A549 treated with Hydrocortisone at 1 μM for 4 hours (cell line): ENCODE data around the gene FFAR3. TPM values are rescaled to one million over a fixed set of nuclear protein-coding genes. Genes with fewer than 3 reads are reported as not detected.

Experiments used
- total RNA-seq: library from RNA; stranded (reverse); fragments of 200-300 nt; extraction: Qiagen RNA extraction; gene quantifications from 5 replicates; pipeline ENCODE4 v1.2.3, GENCODE V29; 2022

The FFAR3 gene, protein sequence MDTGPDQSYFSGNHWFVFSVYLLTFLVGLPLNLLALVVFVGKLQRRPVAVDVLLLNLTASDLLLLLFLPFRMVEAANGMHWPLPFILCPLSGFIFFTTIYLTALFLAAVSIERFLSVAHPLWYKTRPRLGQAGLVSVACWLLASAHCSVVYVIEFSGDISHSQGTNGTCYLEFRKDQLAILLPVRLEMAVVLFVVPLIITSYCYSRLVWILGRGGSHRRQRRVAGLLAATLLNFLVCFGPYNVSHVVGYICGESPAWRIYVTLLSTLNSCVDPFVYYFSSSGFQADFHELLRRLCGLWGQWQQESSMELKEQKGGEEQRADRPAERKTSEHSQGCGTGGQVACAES
- total RNA-seq: 0.09 TPM in 2 of 5 replicates, not detected in the others

DNA sequence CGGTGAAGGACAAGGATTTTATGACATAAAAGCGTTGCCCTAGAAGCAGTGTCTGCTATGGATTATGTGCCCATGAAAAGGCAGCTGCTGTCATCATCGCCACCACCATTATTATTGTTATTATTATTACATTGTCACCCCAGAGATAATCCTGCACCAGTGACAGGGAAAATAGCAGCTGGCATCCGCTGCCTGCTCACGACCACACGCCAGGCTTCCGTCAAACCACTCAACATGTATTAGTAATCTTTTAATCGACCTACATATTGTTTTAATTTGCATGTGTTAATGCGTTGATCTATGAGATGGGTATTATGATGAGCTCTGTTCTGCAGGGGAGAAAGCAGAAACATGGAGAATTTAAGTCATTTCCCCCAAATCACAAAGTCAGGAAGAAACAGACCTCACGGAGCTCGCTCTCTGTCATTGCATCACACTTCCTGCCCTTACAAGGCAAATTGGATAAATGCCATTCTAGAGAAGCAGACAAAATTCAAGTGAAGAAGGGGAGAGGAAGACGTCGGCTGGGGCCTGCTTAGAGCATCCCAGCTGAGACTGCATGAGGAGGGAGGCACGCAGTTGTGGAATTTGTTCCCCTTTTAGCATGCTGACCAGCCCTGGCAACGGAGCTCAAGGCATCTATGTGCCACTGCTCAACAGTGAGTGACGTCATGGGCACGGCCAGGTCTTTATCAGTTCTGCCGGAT lies at the start of gene FFAR3:
TSS of gene FFAR3 (plus strand) at position 594 of the 707 bp plus-strand sequence. CDS start 431 bp downstream, outside the sequence.

DNA sequence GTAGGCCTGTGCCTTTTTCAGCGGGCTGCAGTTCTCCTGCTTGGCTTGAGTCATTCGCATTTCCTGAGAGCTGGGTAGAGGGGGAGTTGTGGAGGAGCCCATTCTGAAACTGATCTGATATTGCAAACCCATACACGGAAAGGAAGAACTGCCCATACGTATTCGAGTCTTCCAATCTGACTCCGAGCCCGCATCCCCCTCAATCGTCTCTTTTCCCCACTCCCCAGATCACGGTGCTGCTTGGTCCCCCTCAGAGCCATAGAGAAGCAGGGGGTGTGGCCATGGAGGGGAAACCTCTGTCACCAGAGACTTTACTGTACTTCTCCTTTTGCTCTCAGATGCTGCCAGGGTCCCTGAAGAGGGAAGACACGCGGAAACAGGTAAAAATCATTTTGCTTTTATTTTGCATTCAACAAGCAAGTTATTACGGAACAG lies 29.4 kb upstream of the FFAR3 start, which contains the start of gene CD22:
TSS of gene CD22 (plus strand) at position 337 of the 435 bp plus-strand sequence. CDS start 2,854 bp downstream, outside the sequence.

DNA sequence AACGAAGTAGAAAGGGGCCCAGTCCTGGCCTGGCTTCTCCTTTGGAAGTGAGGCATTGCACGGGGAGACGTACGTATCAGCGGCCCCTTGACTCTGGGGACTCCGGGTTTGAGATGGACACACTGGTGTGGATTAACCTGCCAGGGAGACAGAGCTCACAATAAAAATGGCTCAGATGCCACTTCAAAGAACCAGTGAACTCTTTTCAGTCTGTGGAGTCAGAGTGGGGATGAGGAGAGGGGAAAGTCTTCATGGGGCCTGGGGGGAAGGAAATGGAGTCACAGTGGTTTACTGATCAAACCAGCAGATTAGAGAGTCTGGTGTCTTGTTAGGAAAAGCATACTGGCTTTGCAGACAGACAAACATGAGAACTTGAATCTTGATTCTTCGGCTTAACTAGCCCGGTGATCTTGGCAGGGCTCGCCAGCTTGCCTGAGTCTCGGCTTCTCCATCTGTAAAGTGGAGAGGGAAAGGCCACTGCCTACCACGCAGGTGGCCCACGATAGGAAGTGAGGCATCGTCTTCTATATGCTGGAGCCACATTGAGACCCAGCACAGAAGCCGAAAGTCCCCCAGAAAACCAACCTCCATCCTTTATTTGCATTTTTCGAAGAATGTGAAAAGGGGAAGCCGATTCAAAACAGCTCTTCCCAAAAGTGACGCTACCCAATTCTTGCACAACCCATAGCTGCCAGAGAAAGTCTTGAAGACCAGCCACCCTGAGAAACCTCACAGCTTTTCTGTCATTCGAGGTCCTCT lies 10.9 kb upstream of the FFAR3 start, which contains the start of gene FFAR1:
TSS of gene FFAR1 (plus strand) at position 732 of the 759 bp plus-strand sequence. CDS start 3,650 bp downstream, outside the sequence.

GRCh38 chr19:35370722-35371121 lies 12.5 kb downstream of the FFAR3 start, which contains the start of gene GPR42:
Gene GPR42 (plus strand): TSS chr19:35371068. CDS start chr19:35371360, 292 bp downstream.

Other genes with a start within 250 kb of the FFAR3 start
- gene FXYD3, start 242.6 kb upstream of the FFAR3 start, total RNA-seq: 0.18 to 0.71 TPM (median 0.32 TPM) in 5 replicates
- 0.21 to 0.42 TPM (median 0.26 TPM) in 5 replicates for gene LGI4, start 223.4 kb upstream of the FFAR3 start, total RNA-seq
- 0.32 to 0.59 TPM (median 0.33 TPM) in 3 of 5 replicates, not detected in the others for gene FXYD1, start 219.6 kb upstream of the FFAR3 start, total RNA-seq
- gene FXYD7, start 215.2 kb upstream of the FFAR3 start, total RNA-seq: 0.17 to 0.44 TPM (median 0.25 TPM) in 5 replicates
- 175 to 215 TPM (median 202 TPM) in 5 replicates for gene FXYD5, start 203.7 kb upstream of the FFAR3 start, total RNA-seq
- not detected in 5 replicates for gene FAM187B, start 129.7 kb upstream of the FFAR3 start, total RNA-seq
- gene LSR, start 109.5 kb upstream of the FFAR3 start, total RNA-seq: 6.8 to 12.1 TPM (median 10.2 TPM) in 5 replicates
- gene USF2, start 89.5 kb upstream of the FFAR3 start, total RNA-seq: 120 to 158 TPM (median 149 TPM) in 5 replicates
- gene HAMP, start 75.9 kb upstream of the FFAR3 start, total RNA-seq: 0.02 to 0.22 TPM (median 0.12 TPM) in 3 of 5 replicates, not detected in the others
- not detected in 5 replicates for gene MAG, start 66.3 kb upstream of the FFAR3 start, total RNA-seq
- gene CD22, start 29.3 kb upstream of the FFAR3 start, total RNA-seq: 0.68 to 1.2 TPM (median 0.95 TPM) in 5 replicates
- 0.07 TPM in 2 of 5 replicates, not detected in the others for gene FFAR1, start 10.6 kb upstream of the FFAR3 start, total RNA-seq
- not detected in 5 replicates for gene GPR42, start 12.6 kb downstream of the FFAR3 start, total RNA-seq
- not detected in 5 replicates for gene FFAR2, start 89.8 kb downstream of the FFAR3 start, total RNA-seq
- not detected in 5 replicates for gene KRTDAP, start 132.0 kb downstream of the FFAR3 start, total RNA-seq
- 33.8 to 45.0 TPM (median 35.0 TPM) in 5 replicates for gene DMKN, start 155.2 kb downstream of the FFAR3 start, total RNA-seq
- gene SBSN, start 169.9 kb downstream of the FFAR3 start, total RNA-seq: 2.2 to 4.6 TPM (median 3.5 TPM) in 5 replicates
- gene GAPDHS, start 175.0 kb downstream of the FFAR3 start, total RNA-seq: 0.09 TPM in 1 of 5 replicates, not detected in the others
- 323 to 433 TPM (median 412 TPM) in 5 replicates for gene TMEM147, start 187.2 kb downstream of the FFAR3 start, total RNA-seq
- gene ATP4A, start 205.2 kb downstream of the FFAR3 start, total RNA-seq: 0.07 to 0.09 TPM in 2 of 5 replicates, not detected in the others
- not detected in 5 replicates for gene PMIS2, start 227.7 kb downstream of the FFAR3 start, total RNA-seq